ENCODE data around the gene MINAR1.

- TF ChIP-seq NFIC (IDR thresholded peaks at IDR 0.05) (no peak), TEAD4 (IDR thresholded peaks at IDR 0.05) (no peak), MAX (IDR thresholded peaks at IDR 0.05) (no peak), CEBPB (IDR thresholded peaks at IDR 0.05) (no peak), REST (IDR thresholded peaks at IDR 0.05; ENCODE audit: low read depth) (no peak)
These were observed 37.9 kb upstream of the MINAR1 start for GRCh38 chr15:79394231-79394630.

Measured in Ishikawa (cell line).